ENCODE measurements around the gene AKAP9.
"Not testable (repeated sequence)": the region's sequence is repeated elsewhere in the genome, so short reads cannot be mapped to it uniquely, and the experiment has no call there.

Gene AKAP9

DNA sequence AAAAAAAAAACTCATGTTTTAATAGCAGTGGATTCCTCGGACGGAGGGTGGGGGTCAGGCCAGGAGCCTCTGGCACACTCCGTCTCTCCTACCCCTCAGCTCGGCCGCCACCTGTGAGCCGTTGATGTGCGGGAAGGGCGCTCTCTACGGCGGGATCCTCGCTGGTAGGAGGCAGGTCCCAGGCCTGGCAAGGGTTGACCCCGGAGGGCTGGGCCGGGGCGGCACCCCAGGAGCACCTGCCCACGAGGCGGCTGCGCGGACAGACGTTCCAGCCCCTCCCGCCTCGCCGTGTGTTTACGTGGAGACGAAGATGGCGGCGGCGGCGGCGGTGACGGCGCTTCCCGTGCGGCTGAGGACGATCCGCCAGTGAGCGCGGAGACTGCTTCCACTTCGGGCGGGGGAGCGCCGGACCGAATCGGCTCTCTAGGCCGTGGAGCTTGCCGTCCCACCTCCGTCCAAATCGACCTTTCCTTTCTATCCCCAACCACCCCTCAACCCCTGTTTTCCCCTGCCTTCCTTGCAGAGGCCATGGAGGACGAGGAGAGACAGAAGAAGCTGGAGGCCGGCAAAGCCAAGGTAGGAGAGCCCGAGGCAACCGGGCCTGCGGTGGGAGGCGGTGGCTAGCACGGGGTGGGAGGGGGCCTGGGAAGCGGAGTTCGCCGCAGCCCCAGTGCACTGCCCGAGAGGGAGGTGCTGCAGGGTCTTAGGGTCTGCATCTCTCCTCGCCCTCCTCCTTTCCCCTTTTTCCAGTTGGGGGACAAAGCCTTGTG is at the start of gene AKAP9:
Gene AKAP9, plus strand, starts transcription at position 291 of the 770 bp plus-strand sequence. Its CDS starts 238 bp downstream, at position 529.
- peak within 1 kb of the TSS; percentile 67 for H3K27ac ChIP-seq
- DNase-seq (ENCODE audit: low read depth, low spot score), result peak; percentile 8

DNA sequence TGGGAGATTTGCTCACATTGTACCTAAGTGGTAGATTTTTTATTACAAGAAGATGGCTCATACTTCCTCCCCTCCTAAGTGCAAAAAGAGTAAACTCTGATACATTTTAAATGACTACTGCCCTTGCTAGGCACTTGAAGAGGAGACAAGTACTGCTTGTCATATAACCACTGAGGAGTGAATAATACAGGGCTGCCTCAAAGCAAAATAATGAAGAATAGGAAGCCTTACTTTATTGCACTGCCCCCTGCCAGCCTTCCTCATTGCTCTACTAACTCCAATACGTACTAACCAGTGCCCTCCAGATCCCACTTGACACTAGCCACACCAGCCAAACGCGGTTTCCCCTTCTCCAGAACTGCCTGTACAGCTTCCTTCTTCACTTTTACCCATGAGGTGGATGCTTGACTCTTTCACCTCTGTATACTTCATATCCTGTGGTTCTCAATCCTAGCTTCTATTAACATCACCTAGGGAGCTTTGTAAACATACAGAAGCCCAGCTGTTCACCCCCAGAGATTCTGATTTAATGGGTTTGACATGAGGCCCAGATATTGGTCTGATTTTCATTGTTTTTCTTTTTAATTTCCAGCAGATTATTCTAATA is 48.5 kb upstream of the AKAP9 start:
- peak overlapping the region; percentile 26 for H3K27ac ChIP-seq

DNA sequence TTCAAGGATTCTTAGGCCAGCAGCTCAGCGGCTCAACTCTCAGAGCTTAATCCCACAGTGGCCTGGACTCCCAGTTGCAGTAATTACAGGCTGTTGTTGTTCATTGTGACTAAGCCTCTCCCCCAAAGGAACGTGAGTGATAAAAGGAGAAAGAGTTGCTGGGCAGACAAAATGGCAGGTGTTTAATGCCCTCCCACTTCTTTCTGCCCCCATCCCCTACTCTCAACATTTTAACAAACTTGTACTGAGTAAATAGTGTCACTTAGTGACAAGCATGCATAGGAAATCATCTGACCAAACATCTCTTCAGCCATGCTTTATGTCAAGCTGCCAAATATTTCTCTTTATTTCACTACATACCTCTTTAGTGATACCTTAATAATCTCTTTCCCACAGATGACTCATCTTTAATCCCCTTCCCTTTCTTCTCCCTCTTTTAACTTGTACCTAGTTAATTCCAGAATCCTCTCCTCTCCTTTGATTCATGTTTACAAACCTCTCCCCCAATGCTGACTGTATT is 47.8 kb upstream of the AKAP9 start:
- H3K27ac ChIP-seq, result peak overlapping the region; percentile 26
- peak; percentile 8 for DNase-seq (ENCODE audit: low read depth, low spot score)

More for the DNA sequence above, 48.5 kb upstream of the AKAP9 start:
- no peak for DNase-seq (ENCODE audit: low read depth, low spot score)

DNA sequence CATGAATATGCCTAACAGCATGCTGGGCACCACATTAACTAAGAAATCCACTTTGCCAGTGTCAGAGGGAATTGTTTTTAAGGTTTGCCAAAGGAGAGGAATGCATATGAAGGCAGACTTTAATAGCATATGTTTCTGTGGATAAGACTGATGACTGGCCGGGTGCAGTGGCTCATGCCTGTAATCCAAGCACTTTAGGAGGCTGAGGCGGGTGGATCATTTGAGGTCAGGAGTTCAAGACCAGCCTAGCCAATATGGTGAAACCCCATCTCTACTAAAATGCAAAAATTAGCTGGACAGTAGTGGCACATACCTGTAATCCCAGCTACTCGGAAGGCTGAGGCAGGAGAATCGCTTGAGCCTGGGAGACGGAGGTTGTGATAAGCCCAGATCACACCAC is 47.0 kb upstream of the AKAP9 start:
- not testable (repeated sequence) for DNase-seq (ENCODE audit: low read depth, low spot score)
- peak overlapping the region; percentile 26 for H3K27ac ChIP-seq

DNA sequence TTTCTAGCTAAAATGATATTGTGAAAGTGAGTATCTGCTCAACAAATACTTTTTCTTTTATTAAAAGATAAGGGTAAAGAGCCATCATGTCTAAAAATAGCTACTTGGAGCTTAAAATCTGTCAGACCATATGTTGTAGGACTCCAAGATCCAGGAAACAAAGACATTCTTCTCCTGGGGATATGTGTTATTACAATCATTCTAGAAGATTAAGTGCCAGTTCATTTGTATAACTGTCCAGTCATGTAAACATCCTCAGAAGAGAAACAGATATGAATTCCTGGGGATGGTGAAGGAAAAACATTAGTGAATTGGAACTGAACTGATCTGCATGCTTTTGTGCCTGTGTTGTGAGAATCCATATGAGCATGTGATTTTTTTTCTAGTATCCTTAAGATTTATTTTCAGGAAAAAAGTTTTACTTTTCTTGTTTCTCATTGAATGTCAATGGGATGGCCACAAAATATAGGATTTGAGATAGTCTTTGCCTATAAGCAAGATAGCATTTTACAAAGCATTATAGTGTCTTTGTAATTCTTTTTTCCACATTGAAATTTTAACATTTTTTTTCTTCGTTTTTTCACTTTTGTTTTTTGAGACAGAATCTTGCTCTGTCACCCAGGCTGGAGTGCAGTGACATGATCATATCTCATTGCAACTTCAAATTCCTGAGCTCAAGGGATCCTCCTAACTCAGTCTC is 45.7 kb upstream of the AKAP9 start:
- H3K27ac ChIP-seq, result no peak overlapping the region
- DNase-seq (ENCODE audit: low read depth, low spot score), result no peak

DNA sequence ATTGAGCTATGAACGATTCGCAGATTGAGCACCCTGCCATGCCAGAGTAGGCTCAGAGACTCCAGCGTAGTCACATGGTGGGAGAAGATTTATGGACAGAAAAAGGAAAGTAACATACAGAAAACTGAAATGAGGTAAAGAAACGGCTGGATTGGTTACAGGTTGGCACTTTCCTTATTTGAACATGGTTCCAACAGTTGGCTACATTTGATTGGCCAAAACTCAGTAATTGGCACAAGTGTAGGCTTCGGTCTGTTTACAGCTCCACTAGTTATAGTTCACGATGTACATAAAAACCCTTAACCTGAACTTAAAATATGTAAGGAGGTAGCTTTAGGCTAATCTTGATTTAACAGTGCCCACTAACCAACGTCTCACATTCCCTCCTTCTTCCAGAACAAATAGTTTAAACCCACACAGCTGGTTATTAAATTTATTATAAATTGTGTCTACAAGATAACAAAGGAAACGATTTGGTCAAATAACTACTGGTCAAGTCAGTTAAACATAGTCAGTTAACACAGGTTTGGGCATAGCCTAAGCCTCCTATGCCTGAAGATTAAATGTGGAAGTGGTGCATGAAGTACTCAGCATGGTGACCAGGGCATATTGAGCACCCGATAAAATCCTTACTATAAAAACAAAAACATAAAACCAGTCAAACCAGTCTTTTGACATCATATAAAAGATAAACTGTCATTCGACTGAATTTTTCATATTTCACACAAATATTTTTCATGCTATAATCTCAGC is 42.2 kb upstream of the AKAP9 start:
- DNase-seq (ENCODE audit: low read depth, low spot score), result no peak
- H3K27ac ChIP-seq, result no peak overlapping the region

DNA sequence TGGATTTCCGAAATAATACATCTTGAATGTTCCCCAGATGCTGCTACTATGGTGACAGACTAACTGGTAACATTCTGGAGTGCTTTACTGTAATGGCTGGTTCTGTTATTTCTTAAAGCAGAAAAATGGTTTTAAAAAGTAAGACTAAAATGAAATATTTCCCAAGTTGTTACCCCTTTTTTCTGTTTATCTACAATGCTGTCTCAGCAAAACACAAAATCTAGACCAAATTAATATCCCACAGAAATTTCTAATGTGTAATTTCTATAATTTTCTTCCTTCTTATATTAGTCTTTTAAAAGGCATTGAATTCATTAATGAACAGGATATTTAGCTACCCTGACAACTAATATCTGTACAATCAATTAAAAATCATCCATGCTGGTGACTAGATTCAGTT is 41.1 kb upstream of the AKAP9 start:
- H3K27ac ChIP-seq, result no peak overlapping the region
- no peak for DNase-seq (ENCODE audit: low read depth, low spot score)

DNA sequence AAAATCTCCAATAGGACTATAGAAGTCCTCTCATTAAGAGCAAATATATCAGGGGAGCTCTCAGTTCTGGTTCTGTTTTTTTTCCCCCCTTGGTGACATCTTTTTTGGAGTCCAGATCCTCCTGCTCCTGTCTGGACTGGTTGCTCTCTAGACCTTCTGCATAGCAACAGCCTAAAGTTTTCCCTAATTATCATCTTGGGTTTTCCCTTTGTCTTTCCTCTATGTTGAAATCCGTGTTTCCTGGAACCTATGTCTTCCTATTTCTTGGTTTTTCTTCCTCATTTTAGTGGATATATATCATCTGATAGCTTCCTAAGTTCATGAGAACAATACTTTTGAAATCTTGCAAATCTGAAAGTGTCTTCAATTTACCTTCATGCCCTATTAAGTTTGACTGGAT is 30.5 kb upstream of the AKAP9 start:
- no peak overlapping the region for H3K27ac ChIP-seq
- DNase-seq (ENCODE audit: low read depth, low spot score), result no peak

DNA sequence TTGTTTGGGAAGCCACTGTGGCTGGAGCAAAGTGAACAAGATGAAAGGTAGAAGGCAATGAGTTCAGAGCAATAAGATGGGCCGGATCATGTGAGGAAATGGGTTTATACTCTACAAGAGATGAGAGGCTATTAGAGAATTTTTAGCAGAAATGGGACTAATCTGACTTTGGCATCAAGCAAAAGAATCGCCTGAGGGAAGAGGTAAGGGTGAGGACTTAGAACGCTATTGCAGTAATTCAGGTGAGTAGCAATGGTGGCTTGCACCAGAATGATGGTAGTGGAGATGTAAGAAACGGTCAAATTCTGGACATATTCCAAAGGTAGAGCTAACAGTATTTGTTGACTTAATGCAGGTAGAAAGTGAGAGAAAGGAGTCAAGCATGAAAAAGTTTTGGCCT is 29.5 kb upstream of the AKAP9 start:
- H3K27ac ChIP-seq, result no peak overlapping the region
- no peak for DNase-seq (ENCODE audit: low read depth, low spot score)

DNA sequence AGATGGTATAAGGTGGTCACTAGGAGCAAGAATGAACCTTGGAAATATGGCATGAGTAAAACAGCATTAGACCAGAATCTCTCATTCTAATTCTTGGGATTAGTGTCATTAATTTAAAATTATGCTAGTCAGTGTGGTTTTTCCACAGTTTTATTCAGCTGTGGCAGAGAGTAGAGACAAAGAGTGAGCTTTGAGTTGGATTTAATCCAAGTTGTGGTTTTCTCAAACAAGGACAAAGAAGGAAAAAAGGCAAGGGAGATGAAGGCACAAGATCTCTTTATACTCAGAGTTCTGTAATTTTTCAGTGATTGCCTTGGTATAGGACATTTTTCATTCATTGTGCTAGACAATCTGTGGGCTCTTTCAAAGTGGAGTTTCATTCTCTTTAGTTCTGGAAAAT is 28.2 kb upstream of the AKAP9 start:
- H3K27ac ChIP-seq, result no peak overlapping the region
- DNase-seq (ENCODE audit: low read depth, low spot score), result no peak

DNA sequence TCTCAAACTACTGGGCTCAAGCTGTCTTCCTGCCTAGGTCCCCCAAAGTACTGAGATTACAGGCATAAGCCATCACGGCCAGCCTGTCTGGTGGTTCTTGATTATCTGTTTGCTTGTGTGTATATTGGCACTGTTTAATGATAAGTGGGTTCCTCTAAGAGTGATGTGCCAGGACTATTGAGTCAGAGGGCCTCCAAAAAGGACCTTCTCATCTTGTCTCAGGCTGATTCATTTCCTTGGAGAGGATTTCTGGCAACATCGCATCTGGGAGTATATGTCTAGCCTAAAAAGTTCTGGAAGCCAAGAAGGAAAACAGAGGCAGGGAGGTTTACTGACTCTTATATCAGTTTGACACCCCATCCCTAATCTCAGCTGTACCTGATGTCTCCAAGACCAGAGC is 27.1 kb upstream of the AKAP9 start:
- no peak for DNase-seq (ENCODE audit: low read depth, low spot score)
- H3K27ac ChIP-seq, result no peak overlapping the region

DNA sequence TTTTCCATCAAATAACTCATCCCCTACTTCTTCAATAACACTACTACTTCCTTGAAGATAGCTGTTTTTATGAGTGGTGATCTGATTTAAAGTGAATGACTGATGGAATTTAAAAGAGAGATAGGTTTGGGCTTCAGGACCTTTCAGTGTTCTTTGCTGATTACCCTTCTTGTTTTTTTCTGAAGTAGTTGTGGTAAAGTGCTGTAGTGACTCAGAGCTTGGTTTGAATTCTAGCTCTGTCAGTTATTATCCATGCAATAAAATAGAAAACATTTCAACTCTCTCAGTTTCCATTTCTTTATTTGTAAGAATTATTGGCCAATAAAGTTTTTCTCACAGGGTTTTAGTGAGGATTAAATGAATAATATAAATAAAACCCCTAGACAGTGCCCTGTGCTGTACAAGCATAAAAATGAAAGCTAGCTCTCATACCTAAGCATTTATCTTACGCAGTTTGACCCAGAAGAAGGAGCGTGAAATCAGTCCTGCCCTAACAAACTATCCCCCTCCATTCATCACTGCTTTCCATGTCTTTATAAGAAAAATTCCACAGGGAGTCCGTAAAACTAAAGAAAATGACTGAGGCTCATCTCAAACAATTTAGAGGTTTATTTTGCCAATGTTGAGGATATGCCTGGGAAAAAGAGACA is 25.1 kb upstream of the AKAP9 start:
- H3K27ac ChIP-seq, result no peak overlapping the region
- no peak for DNase-seq (ENCODE audit: low read depth, low spot score)

DNA sequence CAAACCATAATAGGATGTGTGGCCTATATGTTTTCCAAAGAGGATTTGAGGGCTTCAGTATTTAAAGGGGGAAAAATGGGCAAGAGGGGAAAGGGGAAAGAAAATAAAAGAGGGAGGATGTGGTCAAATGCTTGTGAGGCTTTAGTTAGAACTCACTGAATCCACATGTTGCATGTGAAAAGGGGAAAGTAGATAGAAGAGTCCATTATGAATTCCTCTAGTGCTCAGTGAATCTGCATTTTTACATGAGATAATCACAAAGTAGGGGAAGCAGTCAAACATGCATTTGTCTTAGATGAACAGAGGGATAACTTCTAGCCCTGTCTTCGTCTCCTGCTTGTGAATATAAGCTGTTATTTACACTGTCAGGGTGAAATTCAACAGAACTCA is 24.6 kb upstream of the AKAP9 start:
- DNase-seq (ENCODE audit: low read depth, low spot score), result no peak
- no peak overlapping the region for H3K27ac ChIP-seq

DNA sequence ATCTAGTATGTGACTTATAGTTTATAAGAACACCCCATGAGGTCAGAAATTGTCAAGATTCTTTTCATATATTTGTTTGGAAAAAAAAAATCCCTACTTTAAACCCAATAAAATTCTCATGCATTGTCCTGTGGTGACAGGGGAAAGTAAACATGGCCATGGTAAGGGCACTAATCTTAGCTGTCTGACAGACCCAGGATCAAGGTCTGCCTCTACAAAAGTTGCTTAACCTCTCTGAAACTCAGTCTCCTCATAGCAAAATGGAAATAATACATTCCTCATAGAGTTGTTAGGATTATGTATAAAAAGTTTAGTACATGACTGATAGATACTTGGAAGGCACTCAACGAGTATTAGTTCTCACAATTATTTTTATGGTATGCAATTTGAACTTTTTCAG is 22.3 kb upstream of the AKAP9 start:
- no peak for DNase-seq (ENCODE audit: low read depth, low spot score)
- H3K27ac ChIP-seq, result no peak overlapping the region

DNA sequence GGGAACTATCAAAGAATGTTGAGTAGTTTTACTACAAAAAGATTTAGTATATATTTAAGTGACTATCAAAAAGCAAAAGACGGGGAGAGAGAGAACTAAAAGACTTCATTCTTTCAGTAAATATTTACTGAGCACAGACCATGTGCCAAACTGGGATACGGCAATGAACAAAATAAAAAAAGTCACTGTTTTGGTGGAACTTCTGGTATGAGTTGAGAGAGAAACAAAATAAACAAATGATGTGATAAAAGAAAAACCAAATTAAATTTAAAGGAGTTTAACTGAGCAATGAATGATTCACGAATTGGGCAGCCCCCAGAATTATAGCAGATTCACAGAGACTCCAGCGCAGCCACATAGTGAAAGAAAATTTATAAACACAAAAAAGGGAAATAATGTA is 17.8 kb upstream of the AKAP9 start:
- DNase-seq (ENCODE audit: low read depth, low spot score), result no peak
- H3K27ac ChIP-seq, result no peak overlapping the region

DNA sequence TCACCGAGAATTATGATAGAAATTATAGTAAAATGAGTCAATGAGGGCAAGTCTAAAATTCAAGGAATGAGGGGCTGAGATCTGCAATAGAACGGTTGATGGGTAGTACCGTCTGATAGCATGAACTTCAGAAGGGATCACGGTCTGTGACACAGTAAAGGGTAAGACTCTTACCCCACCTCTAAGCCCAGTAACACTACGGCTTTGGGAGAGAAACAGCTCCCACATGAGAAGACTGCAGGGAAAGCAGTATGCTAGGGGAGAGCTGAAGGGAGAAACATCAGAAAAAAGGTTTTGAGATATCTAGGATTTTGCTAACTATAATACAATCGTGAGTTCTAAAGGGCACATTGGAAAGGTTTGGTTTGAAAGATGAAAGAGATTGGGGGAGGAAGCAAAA is 12.8 kb upstream of the AKAP9 start:
- DNase-seq (ENCODE audit: low read depth, low spot score), result no peak
- H3K27ac ChIP-seq, result no peak overlapping the region

DNA sequence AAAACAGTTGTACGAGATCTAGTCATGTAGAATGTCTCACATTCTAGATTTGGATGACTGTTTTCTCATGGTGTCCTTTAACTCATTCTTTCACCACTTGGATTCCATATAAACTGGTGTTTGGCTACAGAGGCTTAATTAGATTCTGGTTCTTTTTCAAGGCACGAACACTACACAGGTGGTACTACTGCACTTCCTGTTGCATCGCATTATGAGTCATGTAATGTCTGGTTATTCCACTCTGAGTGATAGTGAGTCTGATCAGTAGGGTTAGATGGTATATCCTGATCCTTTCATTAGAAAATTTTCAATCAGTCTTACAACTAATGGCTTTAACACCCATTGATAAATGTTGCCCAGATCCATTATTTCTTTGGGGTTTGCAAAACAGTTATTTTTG is 11.2 kb upstream of the AKAP9 start:
- no peak overlapping the region for H3K27ac ChIP-seq
- peak; percentile 14 for DNase-seq (ENCODE audit: low read depth, low spot score)

DNA sequence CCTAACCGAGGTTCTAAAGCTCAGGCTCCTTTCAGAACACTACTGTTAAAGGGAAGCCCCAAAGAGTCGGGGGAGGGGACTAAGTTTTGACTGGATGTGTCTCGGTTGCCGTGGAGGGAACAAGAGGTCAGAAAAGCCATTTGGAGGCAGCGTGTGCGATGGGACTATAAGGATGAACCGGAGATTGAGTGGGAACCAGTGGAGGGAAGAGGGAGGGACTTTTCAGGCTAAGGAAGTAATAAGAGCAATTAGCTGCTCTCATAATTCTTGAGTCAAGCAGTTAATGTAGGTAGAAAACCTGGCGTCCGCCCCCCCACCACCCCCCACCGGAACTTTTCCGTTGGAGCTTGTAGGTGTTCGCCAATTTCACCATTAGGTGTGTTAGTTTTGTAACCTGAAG is 491 bp upstream of the AKAP9 start:
- no peak for DNase-seq (ENCODE audit: low read depth, low spot score)

DNA sequence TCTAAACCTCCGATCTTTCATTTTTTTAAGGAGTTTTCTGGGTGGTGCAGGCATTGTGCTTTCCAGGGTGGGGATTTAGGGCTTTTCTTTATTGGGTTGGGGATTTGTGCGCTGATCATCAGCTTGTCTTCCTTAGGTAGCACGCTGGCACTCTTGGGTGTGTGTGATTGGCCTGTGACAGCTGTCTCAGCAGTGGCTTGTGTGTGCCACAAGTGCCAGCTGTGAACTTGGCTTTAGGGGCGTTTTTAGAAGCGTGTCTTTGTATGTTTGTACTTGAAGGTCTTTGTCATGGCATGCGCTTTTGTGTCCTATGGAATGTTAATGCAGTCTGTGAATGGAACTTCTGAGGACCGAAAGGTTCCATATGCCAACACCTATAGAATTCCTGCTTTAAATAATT is 788 bp downstream of the AKAP9 start:
- peak overlapping the region; percentile 67 for H3K27ac ChIP-seq
- DNase-seq (ENCODE audit: low read depth, low spot score), result no peak

More for the DNA sequence above, 491 bp upstream of the AKAP9 start:
- peak overlapping the region; percentile 67 for H3K27ac ChIP-seq

DNA sequence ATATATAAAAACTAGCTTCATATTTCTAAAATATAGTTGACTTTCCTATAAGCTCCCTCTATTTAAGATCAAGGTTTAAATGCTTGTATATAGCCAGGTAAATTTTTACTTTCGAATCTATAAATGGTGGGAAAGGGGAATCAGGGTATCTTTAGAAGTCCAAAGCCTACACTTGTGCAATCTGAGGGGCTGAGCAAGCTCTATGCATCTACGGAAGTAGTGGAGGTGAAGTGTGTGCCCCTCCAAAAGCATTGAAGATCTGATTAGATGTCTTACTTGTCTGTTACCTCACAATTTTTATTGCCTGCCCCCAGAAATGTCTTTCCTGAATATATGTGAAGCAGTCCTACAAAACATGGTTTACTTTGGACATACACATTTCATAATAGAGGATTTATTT is 1.6 kb downstream of the AKAP9 start:
- no peak overlapping the region for H3K27ac ChIP-seq
- no peak for DNase-seq (ENCODE audit: low read depth, low spot score)

Measured in epithelial cell of prostate (primary cell).